LoVo (cell line): ENCODE results near the gene ATP2B1.

Experiments used
- DNase-seq: peaks from one replicate; pipeline ENCODE4 v3.0.0-alpha.2; 2016; ENCODE audit warnings: low spot score

ATP2B1 gene

DNA sequence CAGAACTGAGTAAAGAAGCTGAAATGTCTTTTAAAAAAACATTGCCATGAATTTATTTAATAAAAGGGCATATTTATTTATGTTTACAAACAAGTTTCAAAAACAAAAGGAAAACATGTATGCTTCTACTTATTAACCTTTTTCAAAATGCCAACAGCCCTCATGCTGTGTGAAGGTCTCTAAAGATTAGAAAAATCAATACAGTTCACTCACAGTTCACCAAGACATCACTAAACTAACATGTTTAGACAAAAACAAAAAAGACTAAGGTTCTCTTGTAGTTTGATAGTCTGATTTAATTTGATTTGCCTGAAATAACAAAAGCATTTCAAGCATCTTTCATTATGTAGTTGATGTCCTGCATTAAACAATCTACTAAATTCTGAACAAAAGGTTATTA lies 118.9 kb downstream of the ATP2B1 start:
- DNase-seq, result no peak

DNA sequence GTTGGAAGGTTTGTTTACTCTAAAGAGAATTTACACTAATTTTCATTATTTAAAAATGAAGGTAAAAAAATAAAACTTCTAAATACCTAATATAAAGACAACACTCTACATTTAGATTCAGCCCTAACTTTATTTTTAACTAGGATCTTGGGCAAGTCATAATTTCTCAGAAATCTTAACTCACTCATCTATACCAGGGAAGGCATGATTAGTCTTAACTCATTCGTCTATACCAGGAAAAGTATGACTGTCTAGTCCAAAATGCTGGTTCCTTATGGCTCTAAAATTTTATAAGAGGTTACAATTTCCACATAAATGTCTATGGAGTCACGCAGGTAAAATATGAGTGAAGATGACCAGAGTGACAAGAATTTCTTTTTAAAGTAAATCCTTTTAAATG lies 130.1 kb downstream of the ATP2B1 start:
- DNase-seq, result no peak

DNA sequence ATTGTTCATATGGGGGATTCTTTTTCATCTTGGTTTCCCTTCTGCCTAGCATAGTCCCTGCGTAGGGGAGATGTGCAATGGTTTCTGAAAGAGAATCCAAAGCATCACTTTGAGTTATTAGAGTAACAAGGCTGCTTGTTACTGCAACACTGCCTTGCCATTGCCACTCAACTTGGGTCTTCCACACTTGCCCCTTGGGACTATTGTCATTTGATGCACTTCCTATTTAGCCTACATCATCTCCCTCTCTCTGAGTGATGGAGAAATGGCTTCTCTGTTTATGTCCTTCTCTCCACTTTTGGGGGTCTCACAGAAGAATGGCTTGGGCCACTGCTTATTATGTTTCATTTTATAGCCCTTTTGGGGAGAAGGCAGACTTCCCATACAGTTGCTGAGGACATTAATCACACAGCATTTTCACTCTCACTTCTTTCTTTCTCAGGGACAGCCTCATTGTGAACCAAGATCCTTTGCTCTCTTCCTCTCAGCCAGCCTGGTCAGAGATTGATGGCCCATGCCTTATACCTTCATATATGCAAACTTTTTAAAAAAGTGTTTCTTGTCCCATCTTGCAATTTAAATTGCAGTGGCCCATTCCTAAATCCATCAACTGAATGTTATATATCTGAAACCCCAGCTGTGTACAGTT lies 131.9 kb downstream of the ATP2B1 start:
- DNase-seq, result no peak

DNA sequence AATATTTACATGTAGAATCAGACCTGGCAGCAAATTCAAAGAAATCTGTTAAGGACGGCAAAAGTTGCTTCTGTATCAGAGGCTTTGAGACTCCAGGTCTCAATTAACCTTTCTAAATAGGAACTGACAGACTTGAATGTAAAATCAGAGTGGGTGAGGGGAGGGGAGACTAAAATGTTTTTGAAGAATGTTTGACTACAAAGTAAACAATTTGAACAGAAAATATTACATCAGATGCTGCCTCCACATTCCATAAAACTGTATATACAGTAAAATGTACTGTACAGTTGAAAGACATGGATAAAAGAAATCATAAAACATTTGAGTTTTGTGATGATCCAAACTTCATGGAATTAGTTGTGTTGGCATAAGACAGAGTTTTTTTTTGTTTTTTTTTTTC lies 133.3 kb downstream of the ATP2B1 start:
- DNase-seq, result no peak

DNA sequence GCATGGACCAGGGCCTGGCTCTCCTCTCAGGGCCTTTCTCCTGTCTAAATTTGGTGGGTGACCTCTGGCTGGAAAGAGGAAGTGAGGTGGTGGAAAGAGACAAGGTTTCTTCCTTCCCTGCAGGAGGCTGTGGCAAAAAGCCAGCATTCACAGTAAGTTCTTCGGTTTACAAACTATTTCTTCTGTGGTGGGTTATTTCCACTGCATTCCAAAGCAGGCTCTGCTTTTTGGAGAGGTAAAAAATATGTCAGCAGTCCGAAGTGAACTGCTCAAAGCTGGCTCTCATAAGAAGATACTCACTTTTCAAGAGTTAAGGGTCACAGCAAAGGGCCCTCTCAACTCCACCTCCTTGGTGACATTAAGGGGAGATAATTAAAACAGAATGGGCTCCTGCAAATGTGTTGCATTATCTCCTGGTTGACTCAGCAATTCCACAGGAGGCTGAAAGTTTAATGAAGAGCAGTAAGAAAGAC lies 133.9 kb downstream of the ATP2B1 start:
- DNase-seq, result no peak

DNA sequence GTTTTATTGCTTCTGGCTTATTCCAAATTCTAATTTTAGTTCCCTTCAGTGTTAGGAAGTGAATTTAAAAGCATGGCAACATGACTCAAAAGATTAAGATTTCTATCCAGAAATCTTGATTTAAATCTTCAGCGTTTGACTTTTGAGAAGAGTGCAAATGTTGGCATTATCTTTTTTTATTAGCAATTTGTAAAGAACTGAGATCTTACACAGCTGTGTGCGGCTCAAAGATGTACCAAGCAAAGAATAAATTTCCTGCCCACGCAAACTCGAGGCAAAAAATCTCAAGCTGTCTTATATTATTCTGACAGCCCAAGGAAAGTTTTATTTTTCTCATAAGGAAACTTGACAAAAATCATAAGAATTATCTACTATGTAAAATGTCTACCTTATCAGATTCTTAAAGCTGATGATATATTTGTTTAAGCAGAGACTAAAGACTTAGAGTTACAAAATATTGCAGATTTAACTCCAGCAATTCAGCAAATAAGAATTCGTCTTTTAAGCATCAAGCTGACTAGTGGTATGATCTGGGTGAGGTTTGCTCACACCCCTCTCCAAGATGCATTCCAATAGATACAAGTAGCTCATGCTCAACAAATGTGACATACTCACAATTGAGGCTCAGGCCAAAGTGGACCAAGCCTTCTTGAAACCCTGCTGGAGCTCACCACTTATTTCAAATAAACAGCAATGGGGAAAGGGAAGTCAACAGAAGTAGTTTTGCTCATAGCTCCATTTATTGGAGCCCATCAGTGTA lies 135.4 kb downstream of the ATP2B1 start:
- DNase-seq, result no peak

DNA sequence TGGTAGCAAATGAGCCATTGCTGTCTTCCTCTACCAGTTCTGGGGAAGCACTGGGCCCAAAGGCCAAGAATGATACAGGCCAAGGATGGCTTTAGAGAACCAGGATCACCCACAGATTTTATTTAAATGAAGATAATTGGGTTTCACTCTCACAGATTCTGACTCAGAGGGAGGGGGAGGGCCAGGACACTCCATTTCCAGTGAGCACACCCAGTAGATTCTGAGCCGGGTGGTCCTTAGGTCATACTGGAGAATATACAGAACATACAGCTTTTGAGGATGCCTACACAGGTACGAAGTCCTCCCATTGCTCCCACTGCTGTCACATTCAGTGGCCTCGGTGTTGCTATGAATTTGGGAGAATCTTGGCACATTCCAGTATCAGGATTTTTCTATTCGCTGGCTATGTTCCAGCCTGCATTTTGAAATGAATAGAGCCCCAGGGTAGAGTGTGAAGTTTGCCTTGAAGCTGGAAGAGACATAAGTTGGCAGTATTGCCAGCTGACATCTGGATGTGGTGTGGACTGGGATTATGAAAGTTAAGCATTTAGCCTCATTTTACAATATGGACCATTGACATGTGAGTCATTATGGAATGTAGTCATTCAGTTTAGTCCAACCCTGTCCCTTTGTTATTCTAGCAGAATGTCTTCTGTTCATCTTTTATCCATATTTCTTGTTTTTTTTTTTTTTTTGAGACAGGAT lies 137.0 kb downstream of the ATP2B1 start:
- DNase-seq, result no peak

DNA sequence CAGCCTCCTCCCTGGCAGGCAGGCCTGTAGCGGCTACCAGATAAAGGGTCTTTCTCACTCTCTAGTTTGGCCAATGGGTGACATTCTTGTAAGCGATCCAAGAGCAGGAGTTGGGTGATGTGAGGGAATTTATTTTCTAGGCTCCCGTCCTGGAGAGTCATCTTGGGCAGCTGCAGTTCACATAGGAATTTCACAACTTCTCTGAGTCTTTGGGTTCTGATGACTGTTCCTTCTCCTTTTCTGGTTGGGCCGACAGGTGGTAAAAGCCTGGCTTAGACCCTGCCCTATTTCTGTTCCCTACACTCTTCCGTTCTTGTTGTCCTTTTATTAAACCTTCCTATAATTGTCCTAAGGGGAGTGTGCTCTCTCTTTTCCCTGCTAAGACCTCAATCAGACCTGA lies 140.2 kb downstream of the ATP2B1 start:
- DNase-seq, result no peak

DNA sequence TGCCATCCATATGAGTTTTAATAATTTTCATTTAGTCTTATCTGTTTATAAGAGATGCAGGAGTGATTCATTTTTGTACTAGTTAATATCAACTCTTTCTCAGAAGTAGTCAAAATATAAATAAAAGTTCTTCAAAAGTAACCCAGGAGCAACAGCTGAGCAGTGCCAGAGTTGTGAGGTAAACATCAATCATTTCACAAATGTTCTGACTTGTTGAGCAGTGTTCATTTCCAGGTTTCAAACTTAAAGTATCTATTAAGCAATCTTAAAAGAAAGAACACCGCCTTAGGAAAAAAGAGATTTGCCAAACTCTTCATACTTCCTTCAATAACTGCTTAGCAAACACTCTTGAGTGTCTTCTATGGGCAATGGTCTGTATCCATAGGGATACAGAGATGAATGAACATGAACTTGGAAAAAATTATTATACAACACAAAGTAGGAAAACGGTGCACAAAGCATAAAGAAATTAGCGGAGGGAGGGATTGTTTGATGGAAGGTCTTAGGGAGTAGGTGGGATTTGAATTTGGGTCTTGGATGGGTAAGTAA lies 140.9 kb downstream of the ATP2B1 start:
- DNase-seq, result no peak

DNA sequence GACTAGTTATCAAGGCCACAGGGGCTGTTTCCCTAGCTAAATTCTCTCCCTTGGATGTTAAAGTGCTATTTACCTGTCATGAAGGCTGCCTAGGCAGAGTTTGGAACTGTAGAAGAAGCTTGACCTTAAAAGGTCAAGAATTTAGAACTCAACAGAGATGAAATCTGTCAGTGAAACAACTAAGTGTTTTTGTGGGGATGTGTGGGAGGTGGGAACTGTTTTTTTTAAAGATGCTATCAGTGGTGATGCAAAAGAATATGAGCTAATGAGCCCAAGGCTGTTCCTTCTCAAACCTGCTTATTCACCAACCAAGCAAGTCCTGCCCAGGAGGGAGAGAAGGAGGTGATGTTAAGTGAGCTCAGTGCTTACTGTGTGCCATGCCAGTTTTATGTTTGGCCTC lies 142.0 kb downstream of the ATP2B1 start:
- no peak for DNase-seq

DNA sequence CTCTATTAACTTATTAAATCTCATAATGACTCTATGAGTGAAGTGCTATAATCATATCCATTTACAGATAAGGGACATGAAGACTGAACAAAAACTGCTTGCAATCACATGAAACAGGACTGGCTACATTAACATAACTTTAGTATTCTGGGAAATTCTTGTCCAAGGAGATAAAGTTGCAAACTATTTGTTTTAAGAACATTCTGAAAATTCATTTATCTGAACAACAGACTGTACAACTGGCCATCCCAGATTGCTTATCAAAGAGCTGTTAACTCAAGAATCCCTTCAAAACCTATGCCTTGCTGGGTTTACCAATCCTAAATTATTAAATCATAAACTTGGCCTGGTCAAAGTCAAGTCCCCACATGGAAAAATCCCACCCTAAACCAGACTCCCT lies 143.6 kb downstream of the ATP2B1 start:
- DNase-seq, result no peak

DNA sequence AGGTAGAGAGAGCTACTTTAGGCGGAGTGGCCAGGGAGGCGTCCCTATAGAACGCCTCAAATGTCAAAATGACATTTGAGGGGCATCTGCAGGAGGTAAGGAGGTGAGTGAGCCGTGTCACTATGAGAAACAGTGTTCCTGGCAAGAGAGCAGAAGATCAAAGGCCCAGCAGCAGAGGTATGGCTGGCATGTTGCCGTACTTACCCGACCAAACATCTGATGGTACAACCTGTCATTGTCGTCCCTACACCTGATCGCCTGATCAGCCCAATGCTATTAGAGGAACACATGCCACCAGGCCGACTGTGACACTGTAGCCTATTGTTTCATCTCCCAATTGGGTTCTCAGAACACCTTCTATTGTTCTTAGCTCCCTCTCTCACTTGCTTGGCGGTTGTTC lies 148.9 kb downstream of the ATP2B1 start:
- no peak for DNase-seq

DNA sequence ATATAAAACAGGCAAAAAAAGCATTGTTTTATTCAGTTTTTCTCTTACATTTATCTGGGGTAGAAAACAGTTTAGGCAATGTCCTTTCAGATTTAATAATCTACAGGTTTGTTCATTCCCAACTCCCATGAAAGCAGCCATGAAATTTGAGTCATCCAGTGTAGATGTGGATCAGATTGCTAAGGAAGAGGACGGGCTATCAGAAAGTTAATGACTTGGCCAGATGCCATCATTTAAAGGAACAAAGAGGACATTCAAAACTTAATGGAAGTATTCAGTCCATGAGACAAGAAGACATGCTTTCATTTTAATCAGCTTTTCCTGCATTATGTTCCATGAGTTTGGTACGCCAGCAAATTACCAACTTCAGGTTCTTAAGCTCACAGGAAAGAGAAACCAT lies 151.7 kb downstream of the ATP2B1 start:
- peak; percentile 63 for DNase-seq

DNA sequence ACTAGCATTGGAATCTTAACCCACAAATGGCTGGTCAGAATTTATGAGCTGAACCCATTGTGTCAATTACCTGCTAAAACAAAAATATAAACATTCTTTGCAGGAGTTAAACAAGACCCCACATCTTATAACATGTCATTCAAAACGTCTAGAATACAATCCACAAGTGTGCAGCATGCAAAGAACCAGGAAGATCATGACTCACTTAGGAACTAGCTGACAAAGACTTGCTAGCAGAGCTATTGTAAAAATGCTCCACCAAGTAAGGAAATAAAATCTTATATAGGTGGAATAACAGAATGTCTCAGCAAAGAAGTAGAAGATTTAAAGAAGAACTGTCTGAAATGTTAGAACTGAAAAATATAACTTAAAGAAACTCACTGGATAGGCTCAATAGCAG lies 156.3 kb downstream of the ATP2B1 start:
- DNase-seq, result no peak

DNA sequence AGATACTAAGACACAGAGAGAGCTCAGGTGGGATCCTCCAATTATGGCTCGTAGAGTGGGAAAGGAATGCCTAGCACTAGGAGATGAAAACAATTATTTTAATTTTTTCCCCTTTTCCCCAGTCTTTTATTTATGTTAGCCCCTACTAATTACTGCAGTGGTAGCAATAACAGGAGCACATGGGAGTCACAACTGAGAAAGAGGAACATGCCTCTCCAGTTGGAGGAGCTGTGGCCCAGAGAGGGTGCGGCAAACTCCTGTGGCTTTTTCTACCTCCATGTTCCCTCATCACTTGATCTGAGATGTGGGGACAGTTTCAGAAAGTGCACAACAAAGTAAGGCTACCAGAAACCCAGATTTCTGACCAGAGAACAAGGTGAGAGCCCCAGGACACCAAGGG lies 156.9 kb downstream of the ATP2B1 start:
- DNase-seq, result no peak

DNA sequence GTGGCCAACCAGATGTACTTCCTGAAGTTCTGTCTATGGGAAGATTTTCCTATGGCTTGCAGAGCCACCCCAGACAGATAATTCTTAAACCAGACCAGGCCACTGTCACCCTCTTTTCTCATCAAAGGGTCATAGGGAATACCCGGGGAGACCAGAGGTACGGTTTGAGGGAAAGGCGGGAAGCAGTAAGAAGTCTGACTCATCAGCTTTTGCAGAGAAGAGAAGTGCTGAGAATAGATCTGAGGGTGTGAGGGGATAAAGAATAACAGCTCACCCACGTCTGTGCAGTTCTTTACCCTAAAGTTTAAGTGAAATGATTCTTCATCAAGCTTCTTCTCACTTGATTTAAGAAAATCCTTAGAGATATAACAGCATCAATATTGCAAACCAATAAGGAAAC lies 161.5 kb downstream of the ATP2B1 start:
- no peak for DNase-seq

DNA sequence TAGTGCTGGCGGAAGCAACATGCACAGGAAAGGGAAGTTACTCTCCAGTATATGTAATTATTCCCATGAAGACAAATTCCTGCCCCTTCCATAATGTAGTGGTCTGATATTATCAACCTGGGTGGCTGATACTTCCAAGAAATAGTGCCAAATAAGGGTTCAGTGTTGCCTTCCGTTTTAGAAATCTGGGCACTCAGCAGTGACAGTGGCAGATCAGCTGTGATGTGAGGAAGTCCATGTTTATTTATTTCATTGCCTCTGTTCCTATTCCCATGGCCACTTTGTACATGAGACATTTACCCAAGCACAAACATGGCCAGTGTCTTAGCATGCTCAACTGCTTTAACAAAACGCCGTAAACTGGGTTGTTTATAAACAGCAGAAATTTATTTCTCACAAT lies 162.5 kb downstream of the ATP2B1 start:
- no peak for DNase-seq

DNA sequence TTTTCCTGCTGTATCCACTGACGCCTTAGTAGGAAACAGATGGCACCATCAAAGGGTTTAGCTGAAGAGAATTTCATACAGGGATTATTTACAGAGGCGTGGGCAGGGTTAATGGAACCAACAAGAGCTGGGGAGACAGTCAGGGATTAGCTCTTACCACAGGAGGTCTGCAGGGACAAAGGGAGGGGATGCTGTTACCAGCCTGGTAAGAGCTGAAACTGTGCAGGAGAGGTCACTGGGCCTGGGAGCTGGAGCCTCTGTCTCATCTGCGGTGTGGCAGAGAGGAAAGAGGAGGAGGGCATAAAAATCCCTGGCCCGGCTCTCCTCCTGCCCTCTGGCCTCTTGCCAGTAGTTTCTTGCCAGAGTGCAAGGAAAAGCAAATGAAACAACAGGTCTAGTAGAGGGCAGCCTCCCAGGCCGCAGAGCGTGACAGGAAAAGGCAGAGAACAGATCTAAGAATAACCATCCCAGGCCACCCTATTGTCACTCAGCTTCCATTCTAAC lies 163.9 kb downstream of the ATP2B1 start:
- peak; percentile 35 for DNase-seq

DNA sequence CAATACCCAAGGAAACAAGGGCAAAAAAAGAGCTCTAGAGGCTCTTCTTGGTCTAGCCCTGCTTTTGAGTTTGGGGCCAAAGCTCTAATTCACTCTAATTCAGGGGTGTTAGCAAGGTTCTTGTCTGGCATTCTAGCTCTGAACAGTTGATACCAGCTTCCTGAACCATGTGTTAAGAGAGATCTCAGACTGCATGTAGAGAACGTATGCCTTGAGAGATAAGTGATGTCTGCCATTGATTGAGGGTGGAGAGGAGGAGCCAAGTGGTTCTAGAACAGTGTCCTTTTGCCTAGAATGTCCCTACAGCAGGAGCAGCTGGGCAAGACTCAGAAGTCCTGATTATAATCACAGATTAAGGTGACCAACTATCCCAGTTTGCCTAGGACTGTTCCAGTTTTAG lies 164.6 kb downstream of the ATP2B1 start:
- DNase-seq, result no peak

DNA sequence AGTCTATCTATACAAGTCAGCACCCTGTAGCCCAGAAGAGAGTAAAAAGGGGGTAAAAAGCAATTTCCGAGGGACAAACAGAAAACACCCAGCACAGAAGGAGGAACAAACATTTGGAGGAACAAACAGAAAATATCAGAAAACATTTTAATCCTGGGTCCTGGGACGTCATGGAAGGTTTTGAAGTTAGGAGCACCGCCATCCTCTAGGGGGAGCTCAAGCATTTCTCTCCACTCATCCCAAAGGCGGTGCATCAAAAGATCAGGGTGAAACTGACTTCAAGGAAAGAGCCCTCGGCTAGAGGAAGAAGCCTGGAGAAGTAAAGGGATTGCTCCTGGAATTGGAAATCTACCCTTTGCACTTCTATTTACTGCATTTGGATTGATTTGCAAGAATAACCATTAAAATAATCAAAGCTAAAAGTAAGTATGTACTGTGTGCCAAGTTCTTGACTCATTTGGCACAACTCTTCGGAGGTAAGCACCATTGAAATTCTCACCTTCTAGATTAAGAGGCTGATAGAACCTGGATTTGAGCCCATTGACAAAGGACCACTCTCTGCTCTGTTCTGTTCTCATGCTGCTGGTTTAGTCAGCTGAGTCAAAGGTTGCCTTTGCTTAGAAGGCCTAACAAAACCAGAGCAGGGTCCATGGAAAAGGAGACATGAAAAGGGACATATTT lies 165.6 kb downstream of the ATP2B1 start:
- DNase-seq, result peak; percentile 82

DNA sequence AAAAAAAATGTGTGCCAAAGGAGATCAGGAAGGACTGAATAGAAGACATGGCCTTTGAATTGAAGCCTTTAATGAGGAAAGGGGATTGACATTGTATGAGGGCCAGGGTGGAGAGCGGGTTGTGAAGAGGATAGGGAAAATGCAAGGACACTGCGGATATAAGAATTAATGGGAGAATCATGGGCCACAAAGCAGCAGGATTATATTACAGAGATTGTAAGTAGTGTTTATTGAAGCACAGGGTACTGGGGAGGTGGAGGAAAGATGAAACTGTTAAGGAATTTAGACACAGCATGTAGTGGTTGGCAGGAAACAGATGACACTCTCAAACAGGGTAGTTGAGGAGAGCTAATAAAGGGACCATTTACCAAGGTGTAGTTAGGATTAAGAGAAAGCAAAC lies 166.4 kb downstream of the ATP2B1 start:
- no peak for DNase-seq

DNA sequence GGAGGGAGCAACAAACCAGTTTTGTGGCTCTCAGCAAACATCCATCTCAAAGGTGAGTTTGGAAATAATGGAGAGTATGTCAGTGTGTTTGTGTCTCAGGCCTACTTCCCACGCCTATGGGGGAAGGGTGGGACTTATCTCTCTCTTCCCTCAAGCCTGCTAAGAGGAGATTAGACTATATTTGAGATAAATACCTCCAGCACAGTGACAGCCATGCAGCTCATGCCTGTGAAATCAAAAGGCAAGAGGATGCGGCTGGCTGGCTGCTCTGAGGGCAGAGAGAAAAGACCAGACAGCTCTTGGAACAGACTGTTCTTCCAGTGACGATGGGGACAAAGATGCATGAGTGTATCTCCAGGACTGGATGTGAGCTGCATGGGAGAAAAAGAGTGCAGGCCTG lies 168.1 kb downstream of the ATP2B1 start:
- DNase-seq, result no peak
